GM18526 (cell line): Measurements from ENCODE around the gene CDK18.

Source experiments
- POLR2A ChIP-seq: IDR thresholded peaks from 3 replicates; pipeline ENCODE4 v1.6.1; 2011; ENCODE audit not compliant: insufficient read length; ENCODE audit errors: extremely low read depth

Gene CDK18

DNA sequence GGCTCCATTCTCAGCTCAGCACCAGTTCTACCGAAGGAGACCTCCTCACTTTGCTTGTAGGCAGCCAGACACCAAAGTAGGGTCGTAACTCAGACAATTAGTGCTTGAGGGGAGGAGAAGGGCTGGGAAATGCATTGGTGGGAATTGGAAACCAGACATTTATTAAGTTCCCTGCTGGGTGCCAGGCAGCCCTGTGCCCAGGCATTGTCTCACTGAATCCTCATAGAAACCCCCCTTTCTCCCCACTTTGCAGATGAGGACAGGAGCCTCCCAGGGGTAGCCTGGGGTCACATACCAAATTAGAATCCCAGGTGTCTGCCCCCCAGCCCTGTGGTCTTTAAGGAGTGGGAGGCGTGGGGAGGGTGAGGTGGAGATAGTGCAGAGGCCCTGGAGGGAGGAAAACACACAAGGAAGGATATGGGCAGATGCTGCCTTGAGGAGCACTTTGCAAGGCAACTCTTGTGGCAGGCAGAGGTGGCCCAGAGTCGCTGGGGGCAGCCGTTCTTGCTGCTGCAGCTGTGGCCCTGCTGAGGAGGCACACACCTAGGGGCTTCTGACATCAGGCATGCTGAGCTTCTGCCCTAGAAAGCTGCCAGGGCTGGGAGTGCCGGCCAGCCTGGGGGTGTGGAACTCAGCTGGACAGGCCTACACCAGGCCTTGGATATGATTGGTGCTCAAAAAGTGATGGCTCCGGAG is 29.4 kb downstream of the CDK18 start:
- TF ChIP-seq POLR2A: no peak

DNA sequence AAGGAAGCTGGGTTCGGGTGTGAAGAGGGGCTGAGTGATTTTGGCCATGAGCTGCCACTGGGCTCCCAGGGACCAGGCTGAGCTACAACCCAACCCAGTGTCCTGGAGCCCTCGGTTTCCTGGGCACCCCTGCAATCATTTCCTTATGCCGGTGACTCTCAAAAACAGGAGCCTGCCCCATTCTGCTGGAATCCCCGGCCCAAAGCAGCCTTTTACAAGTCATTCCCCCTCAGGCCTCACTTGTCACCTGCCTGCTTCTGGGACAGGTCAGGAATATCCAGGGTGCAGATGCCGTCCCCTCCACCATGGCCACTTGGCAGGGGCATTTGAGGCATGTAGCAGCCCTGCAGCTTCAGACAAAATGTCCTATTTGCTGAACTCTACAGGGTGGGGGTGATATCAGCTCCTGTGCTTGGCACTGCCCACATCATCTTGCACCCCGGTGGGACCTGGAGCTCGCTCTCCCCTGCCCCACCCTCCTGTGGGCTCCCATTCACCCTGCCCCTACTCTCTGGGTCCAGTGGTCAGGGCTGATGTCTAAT is 30.0 kb downstream of the CDK18 start:
- no peak for TF ChIP-seq POLR2A

DNA sequence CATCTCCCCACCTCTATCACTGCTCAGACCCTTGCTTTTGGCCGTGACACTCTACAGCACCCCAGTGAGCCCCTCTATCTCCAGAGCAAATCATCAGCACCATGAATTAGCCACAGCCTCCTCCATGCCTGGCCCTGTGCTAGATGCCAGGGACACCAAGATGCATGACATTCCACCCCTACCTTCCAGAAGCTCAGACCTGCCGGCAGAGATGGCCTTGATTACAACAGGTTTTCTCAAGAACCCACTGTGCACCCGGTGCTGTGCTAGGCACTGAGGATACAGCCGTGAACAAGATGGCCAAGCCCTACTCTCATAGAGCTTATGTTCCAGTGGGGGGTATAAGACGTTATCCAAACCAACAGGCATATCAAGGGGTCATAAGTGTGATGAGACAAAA is 30.6 kb downstream of the CDK18 start:
- no peak for TF ChIP-seq POLR2A

DNA sequence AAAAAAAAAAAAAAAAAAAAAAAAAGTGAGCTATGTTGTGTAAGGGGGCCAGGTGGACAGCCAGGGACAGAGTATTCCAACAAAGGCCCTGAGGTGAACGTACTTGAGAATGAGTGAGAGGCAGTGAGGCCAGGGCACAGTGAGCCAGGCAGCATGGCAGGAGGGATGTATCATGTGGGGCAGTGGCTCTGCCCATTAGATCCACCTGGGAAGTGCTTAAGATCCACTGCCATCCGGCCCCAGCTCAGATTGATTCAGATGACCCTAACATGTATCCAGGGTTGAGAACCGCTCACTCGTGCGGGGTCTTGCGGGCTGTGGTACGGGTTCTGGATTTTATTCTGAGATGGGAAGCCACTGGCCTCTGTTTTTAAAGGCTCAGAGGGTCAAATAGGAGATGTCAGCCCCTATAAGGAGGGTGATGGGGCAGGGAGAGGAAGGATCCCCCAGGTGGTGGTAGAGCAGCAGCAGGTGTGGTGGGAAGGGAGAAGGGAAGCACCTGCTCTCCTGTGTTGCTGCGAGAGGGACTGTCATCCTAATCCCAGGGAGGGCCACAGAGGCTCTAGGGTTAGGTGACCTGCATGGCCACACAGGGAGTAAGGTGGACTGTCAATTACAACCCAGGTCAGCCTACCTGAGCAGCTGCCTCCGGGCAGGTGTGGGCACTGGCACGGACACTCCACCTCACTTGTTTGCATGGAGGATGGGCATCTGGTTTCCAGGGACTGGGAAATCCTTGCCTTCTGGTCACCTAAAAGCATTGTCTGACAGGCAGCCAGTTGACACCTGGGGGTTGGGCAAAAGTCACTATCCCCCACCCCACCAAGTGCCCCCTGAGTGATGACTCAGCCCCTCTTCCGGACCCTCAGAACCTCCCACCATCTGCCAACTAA is 31.6 kb downstream of the CDK18 start:
- no peak for TF ChIP-seq POLR2A

DNA sequence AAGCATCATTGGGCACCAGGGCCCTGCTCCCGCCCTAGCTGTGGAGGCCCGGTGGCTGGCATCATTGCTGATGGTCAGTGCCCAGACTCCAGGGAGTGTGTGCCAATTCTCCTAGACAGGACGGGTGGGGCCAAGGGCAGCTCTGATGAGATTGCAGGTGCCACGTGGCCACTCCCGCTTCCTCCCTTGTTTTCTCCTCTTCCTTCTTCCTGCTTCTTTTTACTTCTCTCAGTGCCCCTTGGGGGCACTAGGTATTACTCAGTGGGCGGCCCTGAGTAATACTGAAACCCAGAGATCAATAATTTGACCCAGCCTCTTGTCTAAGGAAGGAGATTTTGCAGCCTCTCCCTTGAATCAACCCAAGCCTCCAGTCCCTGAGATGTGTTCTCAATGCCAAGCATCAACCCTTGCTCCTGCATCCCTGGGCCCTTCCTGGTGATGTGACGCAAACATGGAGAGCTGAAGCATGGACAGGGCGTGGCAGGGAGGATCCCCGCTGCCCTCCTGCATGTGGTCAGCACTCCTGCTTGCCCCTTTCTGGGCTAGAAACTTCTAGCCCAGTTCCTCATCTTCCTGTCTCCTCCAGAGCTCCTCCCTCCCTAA is 32.4 kb downstream of the CDK18 start:
- no peak for TF ChIP-seq POLR2A

DNA sequence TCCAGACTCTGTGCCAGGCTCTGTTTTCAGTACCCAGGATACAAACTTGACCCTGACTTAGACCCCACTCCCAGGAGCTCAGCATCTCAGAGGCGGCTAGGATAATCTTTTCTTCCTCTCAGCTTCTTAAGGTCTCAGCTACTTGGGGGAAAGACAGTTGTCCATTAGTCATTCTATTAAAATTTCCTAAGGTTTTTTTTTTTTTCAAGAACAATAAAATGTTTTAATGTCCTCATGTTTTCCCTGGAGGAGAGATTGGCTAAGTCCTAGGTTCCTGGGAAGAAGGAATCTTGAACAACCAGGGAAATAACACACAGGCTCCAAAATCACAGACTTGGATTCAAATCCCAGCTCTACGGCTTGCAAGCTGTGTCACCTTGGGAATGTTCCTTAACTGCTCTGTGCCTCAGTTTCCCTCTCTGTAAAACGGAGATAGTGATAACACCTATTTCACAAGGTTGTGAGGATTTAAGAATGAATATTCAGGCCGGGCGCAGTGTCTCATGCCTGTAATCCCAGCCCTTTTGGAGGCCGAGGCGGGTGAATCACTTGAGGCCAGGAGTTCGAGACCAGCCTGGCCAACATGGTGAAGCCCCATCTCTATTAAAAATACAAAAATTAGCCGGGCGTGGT is 33.0 kb downstream of the CDK18 start:
- no peak for TF ChIP-seq POLR2A

DNA sequence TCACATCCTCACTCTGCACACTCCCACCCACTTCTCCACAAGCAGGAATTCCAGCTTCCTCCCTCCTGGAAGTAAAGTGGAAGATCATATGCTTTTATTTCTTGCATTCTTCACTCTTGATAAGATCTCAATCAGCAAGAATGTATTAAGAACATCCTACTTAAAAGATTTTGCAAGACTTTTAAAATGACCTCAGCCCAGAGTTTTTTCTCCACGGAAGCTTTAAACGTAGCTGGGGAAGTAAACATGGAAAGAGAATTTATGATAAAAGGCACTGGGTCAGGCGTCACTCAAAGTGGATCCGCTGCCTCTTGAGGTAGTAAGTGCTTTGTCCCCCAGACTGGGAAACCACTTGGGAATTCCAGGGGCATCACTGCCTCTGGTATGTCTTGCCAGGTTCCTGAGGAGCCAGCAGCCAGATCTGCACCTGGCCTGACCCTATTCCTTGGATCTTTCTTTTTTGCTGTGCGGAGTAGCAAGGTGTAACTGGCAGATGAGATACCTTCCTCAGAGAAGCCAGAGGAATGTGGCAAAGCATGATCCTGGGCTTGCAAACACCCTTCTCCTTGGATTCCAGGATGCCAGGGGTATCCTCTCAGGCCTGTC is 33.9 kb downstream of the CDK18 start:
- TF ChIP-seq POLR2A: no peak

DNA sequence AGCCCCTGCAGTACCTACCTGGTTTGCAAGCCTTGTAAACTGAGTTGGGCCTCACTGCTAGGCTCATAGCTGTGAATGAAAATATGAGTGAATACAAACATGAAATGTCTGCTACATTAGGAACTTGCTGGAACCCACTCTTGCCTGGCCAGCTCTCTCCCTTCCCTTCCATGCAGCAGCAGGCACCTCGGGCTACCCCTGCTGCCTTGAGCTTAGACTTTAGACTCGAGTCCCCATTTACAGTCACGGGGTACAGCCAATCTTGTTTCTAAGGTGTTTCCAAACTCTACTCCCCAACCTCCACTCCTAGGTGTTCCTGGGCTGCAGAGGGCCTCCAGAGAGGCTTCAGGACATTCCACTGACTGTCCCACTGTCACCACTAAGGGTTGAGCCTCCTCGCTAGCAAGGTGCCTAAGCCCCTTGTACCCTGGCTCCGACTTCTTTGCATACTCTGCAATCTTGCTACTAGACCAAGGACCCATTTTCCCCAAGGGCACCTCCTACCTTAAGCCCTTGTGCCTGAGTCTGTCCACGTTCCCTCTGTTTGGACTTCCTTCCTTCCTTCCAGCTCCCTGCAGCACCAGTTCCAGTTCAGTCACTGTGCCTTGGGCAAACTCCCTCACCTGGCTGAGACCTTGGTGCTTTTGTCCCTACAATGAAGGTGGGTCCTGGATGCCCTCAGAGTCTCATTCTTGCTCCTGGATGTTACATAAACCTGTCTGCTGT is 36.9 kb downstream of the CDK18 start:
- no peak for TF ChIP-seq POLR2A

DNA sequence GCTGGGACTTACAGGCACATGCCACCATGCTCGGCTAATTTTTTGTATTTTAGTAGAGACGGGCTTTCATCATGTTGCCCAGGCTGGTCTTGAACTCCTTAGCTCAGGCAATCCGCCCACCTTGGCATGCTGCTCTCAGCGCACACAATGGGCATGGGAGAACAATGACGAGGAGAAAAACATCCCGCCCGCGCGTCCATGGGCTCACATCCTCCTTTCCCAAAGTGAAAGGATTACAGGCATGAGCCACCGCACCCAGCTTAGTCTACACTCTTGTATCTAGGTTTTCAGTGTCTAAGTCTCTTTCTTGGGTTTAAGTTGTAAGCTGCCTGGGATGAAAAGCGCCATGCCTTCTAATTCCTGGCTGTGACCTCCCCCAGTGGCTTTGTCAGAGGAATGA is 37.9 kb downstream of the CDK18 start:
- TF ChIP-seq POLR2A: no peak

DNA sequence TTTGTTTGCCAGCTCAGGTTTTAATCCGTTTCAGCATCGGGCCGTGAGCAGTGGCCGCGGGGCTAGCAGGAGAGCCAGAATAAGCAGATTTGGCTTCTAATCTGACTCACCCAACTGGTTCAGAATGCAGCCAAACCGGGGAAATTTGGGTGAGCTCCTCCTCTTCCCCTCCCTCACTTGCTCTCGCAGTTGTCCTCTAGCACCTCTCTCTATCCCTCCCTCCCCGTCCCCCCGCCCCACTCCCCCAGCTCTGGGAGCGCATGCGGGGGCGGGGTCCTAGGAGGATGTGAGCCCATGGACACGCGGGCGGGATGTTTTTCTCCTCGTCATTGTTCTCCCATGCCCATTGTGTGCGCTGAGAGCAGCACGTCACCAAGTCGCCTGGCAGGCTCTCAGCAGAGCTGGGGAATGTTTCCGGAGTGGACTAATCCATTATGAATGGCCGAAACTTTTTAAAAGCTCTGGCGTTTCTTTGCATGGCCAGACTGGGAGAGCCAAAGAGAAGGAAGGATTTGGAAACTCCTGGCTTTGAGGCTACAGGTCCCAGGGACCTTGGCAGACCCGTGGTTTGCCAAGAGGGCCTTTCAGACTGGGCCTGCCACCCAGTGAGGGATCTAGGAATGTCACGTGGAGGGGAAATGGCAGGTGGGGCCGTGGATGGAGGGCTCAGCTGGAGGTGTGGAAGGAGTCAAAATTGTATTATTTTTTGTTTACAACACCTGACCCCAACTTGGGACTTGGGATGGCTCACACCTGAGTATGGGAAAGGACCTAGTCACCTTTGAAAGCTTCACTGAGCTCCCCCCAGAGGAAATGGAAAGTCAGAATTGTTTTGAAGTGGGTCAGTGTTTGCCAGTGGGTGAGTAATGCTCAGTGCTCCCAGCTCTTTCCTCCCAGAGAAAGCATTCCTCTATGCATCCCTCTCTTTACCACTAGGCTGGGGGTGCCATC is 39.2 kb downstream of the CDK18 start:
- no peak for TF ChIP-seq POLR2A

DNA sequence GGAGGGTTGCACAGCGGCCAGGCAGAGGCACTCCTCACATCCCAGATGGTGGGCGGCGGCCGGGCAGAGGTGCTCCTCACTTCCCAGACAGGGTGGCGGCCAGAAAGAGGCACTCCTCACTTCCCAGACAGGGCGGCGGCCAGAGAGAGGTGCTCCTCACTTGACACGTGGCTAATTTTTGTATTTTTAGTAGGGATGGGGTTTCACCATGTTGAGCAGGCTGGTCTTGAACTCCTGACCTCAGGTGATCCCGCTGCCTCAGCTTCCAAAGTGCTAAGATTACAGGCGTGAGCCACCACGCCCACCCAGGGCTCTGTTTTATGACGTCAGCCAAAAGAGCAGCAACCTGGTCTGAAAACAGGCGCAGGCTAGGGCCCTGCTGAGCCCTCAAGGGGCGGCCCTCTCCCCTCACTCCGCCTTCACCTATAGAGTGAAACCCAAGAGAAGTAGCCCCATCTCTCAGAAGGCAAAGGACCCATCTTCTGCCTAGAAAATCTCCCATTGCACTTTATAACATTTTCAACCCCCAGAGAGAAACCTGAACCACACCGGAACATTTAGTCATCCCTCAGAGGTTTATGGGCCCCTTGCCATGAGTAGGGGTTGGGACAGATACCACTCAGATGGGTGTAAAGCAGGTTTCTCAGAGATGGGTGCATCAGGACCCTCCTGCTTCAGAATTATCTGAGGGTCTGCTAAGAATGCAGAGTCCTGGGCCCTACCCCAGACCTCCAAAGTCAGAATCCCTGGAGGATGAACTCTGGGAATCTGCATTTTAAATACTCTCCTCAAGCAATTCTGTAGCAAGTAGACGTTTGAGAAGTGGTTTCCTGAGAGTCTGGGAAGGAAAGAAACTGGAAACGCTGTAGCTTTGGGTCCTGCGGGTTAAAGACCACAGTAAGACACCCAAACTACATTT is 40.8 kb downstream of the CDK18 start:
- no peak for TF ChIP-seq POLR2A

DNA sequence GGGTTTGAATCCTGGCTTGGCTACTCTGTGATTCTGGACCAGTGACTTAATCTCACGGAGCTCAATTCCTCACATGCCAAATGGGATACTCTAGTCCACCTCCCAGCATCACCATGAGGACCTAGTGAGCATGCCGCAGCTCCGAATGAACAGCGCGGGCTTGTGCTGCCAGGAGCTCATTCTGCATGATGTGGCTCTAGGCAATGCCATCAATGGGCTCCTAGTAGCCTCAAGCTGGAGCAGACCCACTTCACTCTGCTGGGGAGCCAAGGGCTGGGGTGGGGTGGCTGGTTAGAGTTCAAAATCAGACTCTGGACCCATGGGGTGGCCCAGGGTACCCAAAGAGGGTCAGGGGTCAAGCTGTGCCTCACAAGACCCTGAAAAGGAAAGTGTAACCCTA is 41.5 kb downstream of the CDK18 start:
- no peak for TF ChIP-seq POLR2A

DNA sequence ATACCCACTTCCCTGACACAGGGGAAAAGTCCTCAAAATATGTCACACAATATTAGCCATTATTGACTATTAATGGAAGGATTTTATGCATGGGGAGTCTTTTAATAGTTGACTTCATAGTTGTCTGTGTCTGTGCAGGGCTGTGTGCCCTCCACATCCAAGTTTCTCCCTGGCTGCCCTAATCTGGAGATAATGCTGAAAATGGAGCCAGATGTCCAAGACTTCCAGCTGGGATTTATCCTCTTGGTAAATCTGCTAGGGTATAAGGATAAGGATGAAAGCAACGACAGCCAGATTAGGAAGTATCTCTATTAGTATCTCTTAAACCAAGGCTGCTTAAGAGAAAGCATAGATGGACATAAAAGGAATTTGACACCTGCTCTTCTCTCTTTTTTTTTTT is 42.1 kb downstream of the CDK18 start:
- TF ChIP-seq POLR2A: no peak
